AG04450 (cell line): ENCODE results near the gene SLC4A1. TPM values are rescaled to one million over a fixed set of nuclear protein-coding genes. Genes with fewer than 3 reads are reported as not detected.

Source experiments
- CTCF ChIA-PET: fragments of 300-600, 350-600 bp; formaldehyde crosslinking; extraction: SDS; loops from one replicate; lab custom pipeline; 2022; ENCODE audit warnings: antibody characterized with exemption, inconsistent platforms; lab: Charles Lee
- POLR2A ChIA-PET: fragments of 350-600 bp; formaldehyde crosslinking; extraction: SDS; loops from one replicate; lab custom pipeline; 2021; ENCODE audit warnings: antibody characterized with exemption, inconsistent platforms; lab: Yijun Ruan, JAX
- DNase-seq: peaks from one replicate; pipeline ENCODE4 v3.0.0-alpha.2; 2011; ENCODE audit warnings: low read depth, low spot score
- H3K27ac ChIP-seq: one replicate; pipeline ENCODE4 v1.5.1; 2012; ENCODE audit warnings: low read depth, low read length, control low read depth
- H3K27me3 ChIP-seq: one replicate; pipeline ENCODE4 v1.6.0; 2012; ENCODE audit warnings: low read length; ENCODE audit not compliant: control insufficient read depth, insufficient read depth
- H3K4me3 ChIP-seq: 2 replicates; pipeline ENCODE4 v1.5.1; 2011; ENCODE audit warnings: mild to moderate bottlenecking, low read depth, low read length, control low read depth
- H3K9me3 ChIP-seq: 2 replicates; pipeline ENCODE4 v1.5.1; 2012; ENCODE audit warnings: low read length; ENCODE audit not compliant: control insufficient read depth, insufficient read depth
- CTCF ChIP-seq: IDR thresholded peaks from 2 replicates; pipeline ENCODE4 v1.5.1; 2011; ENCODE audit warnings: low read depth, low read length, control low read depth, inconsistent platforms
- polyA plus RNA-seq: library from polyadenylated mRNA; depleted of rRNA; stranded (reverse); fragments of >200 nt; gene quantifications from 2 replicates; pipeline ENCODE4 v1.2.3, GENCODE V29; 2011

SLC4A1 gene
- polyA plus RNA-seq, 1 experiment = not detected

- CTCF ChIA-PET = interaction anchor here (0.6 kb wide), 2 partner anchors 76 to 158 kb away, joined by 3 to 5 read pairs; partner anchors contain the start of gene FAM171A2
- DNase-seq = no peak
- Histone ChIP-seq H3K27me3 (peaks cover 9% of the 10 kb centered on the region), H3K9me3 (no peaks in the 10 kb centered on the region), H3K4me3 (no peak overlapping the region), H3K27ac (no peak overlapping the region)
- POLR2A ChIA-PET = no interaction called here
- no peak for TF ChIP-seq CTCF
These were observed 19.7 kb upstream of the SLC4A1 start for GRCh38 chr17:44287651-44288050.

- Histone ChIP-seq H3K9me3 (no peaks in the 10 kb centered on the region), H3K27ac (no peak overlapping the region), H3K4me3 (no peak overlapping the region), H3K27me3 (no peaks in the 10 kb centered on the region)
- no peak for TF ChIP-seq CTCF
- no peak for DNase-seq
- ChIA-PET POLR2A (no interaction called here), CTCF (no interaction called here)
These were observed 16.1 kb upstream of the SLC4A1 start for GRCh38 chr17:44284024-44284400.

- DNase-seq = no peak
- H3K27me3 ChIP-seq = no peaks in the 10 kb centered on the region
- no peaks in the 10 kb centered on the region for H3K9me3 ChIP-seq
- H3K4me3 ChIP-seq = no peak overlapping the region
- ChIA-PET POLR2A (no interaction called here), CTCF (no interaction called here)
- no peak overlapping the region for H3K27ac ChIP-seq
- no peak for TF ChIP-seq CTCF
These were observed 15.5 kb upstream of the SLC4A1 start for GRCh38 chr17:44283344-44284023.

GRCh38 chr17:44282264-44282663 is 14.3 kb upstream of the SLC4A1 start:
- ChIA-PET POLR2A (no interaction called here), CTCF (no interaction called here)
- Histone ChIP-seq H3K27ac (no peak overlapping the region), H3K27me3 (peaks cover 1% of the 10 kb centered on the region), H3K4me3 (no peak overlapping the region), H3K9me3 (no peaks in the 10 kb centered on the region)
- DNase-seq = no peak
- TF ChIP-seq CTCF = no peak

- ChIA-PET CTCF (no interaction called here), POLR2A (no interaction called here)
- Histone ChIP-seq H3K27ac (no peak overlapping the region), H3K4me3 (no peak overlapping the region), H3K27me3 (peaks cover 3% of the 10 kb centered on the region), H3K9me3 (no peaks in the 10 kb centered on the region)
- no peak for DNase-seq
- TF ChIP-seq CTCF = no peak
These were observed 13.6 kb upstream of the SLC4A1 start for GRCh38 chr17:44281570-44281969.
